Effector memory CD4-positive, alpha-beta T cell (primary cell): Measurements from ENCODE around the gene ACSL5.

Experiments
- DNase-seq, 3 donors: peaks; one replicate each; pipeline ENCODE4 v3.0.0-alpha.2; 2020
- H3K27ac ChIP-seq: 2 replicates; pipeline ENCODE4 v1.7.0; 2013; ENCODE audit warnings: mild to moderate bottlenecking, low read length, moderate library complexity; ENCODE audit not compliant: insufficient read depth, poor library complexity, severe bottlenecking
- H3K27me3 ChIP-seq: replicated peaks from 2 replicates; pipeline ENCODE4 v1.7.0; 2013; ENCODE audit warnings: mild to moderate bottlenecking, low read length; ENCODE audit not compliant: insufficient read depth, control insufficient read depth, poor library complexity, severe bottlenecking
- H3K36me3 ChIP-seq: 2 replicates; pipeline ENCODE4 v1.7.0; 2013; ENCODE audit warnings: mild to moderate bottlenecking, low read length, moderate library complexity; ENCODE audit not compliant: control insufficient read depth, insufficient read depth
- H3K4me1 ChIP-seq: 2 replicates; pipeline ENCODE4 v1.7.0; 2013; ENCODE audit warnings: low read length, mild to moderate bottlenecking; ENCODE audit not compliant: control insufficient read depth, insufficient read depth, poor library complexity, severe bottlenecking
- H3K4me3 ChIP-seq: 2 replicates; pipeline ENCODE4 v1.7.0; 2013; ENCODE audit warnings: low read length, low read depth, mild to moderate bottlenecking; ENCODE audit not compliant: insufficient read depth, poor library complexity, severe bottlenecking
- H3K9me3 ChIP-seq: 2 replicates; pipeline ENCODE4 v1.7.0; 2013; ENCODE audit warnings: mild to moderate bottlenecking, low read length, moderate library complexity; ENCODE audit not compliant: control insufficient read depth

ACSL5 gene

GRCh38 chr10:112336556-112337201 is 37.2 kb upstream of the ACSL5 start:
- Histone ChIP-seq H3K36me3 (no peaks in the 10 kb centered on the region), H3K27ac (no peak overlapping the region), H3K9me3 (no peaks in the 10 kb centered on the region), H3K4me3 (no peak overlapping the region), H3K27me3 (no peaks in the 10 kb centered on the region), H3K4me1 (no peaks in the 10 kb centered on the region)
- no peak for DNase-seq

GRCh38 chr10:112338957-112339356 is 35.0 kb upstream of the ACSL5 start:
- Histone ChIP-seq H3K27ac (no peak overlapping the region), H3K4me1 (no peaks in the 10 kb centered on the region), H3K9me3 (no peaks in the 10 kb centered on the region), H3K27me3 (no peaks in the 10 kb centered on the region), H3K4me3 (no peak overlapping the region), H3K36me3 (no peaks in the 10 kb centered on the region)
- no peak for DNase-seq

- Histone ChIP-seq H3K36me3 (no peaks in the 10 kb centered on the region), H3K27me3 (no peaks in the 10 kb centered on the region), H3K27ac (no peak overlapping the region), H3K4me1 (no peaks in the 10 kb centered on the region), H3K4me3 (no peak overlapping the region), H3K9me3 (no peaks in the 10 kb centered on the region)
- no peak for DNase-seq
Observed at GRCh38 chr10:112340601-112341000, 33.3 kb upstream of the ACSL5 start.

- Histone ChIP-seq H3K4me1 (no peaks in the 10 kb centered on the region), H3K4me3 (no peak overlapping the region), H3K27ac (no peak overlapping the region), H3K27me3 (no peaks in the 10 kb centered on the region), H3K36me3 (no peaks in the 10 kb centered on the region), H3K9me3 (no peaks in the 10 kb centered on the region)
- DNase-seq, result no peak
Observed at GRCh38 chr10:112343056-112343806, 30.7 kb upstream of the ACSL5 start.

- H3K4me3 ChIP-seq, result no peak overlapping the region
- no peaks in the 10 kb centered on the region for H3K4me1 ChIP-seq
- no peak for DNase-seq
- no peak overlapping the region for H3K27ac ChIP-seq
- no peaks in the 10 kb centered on the region for H3K27me3 ChIP-seq
- no peaks in the 10 kb centered on the region for H3K9me3 ChIP-seq
- H3K36me3 ChIP-seq, result no peaks in the 10 kb centered on the region
Observed at GRCh38 chr10:112344261-112344660, 29.7 kb upstream of the ACSL5 start.

GRCh38 chr10:112345202-112345601 is 28.7 kb upstream of the ACSL5 start:
- DNase-seq, result no peak

GRCh38 chr10:112345743-112346142 is 28.2 kb upstream of the ACSL5 start:
- Histone ChIP-seq H3K27me3 (no peaks in the 10 kb centered on the region), H3K9me3 (no peaks in the 10 kb centered on the region), H3K27ac (no peak overlapping the region), H3K36me3 (no peaks in the 10 kb centered on the region), H3K4me3 (no peak overlapping the region), H3K4me1 (no peaks in the 10 kb centered on the region)
- no peak for DNase-seq

More at GRCh38 chr10:112345202-112345601, 28.7 kb upstream of the ACSL5 start:
- H3K4me3 ChIP-seq, result no peak overlapping the region
- H3K9me3 ChIP-seq, result no peaks in the 10 kb centered on the region
- no peaks in the 10 kb centered on the region for H3K27me3 ChIP-seq
- H3K4me1 ChIP-seq, result no peaks in the 10 kb centered on the region
- H3K36me3 ChIP-seq, result no peaks in the 10 kb centered on the region
- H3K27ac ChIP-seq, result no peak overlapping the region

- no peak overlapping the region for H3K4me3 ChIP-seq
- no peak overlapping the region for H3K27ac ChIP-seq
- no peaks in the 10 kb centered on the region for H3K4me1 ChIP-seq
- no peak for DNase-seq
- no peaks in the 10 kb centered on the region for H3K36me3 ChIP-seq
- H3K27me3 ChIP-seq, result no peaks in the 10 kb centered on the region
- no peaks in the 10 kb centered on the region for H3K9me3 ChIP-seq
Observed at GRCh38 chr10:112346774-112347173, 27.1 kb upstream of the ACSL5 start.

GRCh38 chr10:112347709-112348671 is 25.9 kb upstream of the ACSL5 start:
- Histone ChIP-seq H3K27ac (no peak overlapping the region), H3K4me3 (no peak overlapping the region), H3K27me3 (no peaks in the 10 kb centered on the region), H3K4me1 (no peaks in the 10 kb centered on the region), H3K9me3 (no peaks in the 10 kb centered on the region), H3K36me3 (no peaks in the 10 kb centered on the region)
- no peak for DNase-seq
